HG02678 (cell line): ENCODE measurements around the gene VAPA.

ENCODE experiments used
- ATAC-seq: cut with Tn5 transposase; IDR thresholded peaks from one replicate; pipeline ENCODE4 v1.9.1; 2021; ENCODE audit warnings: mild to moderate bottlenecking, moderate library complexity; ENCODE audit not compliant: unreplicated experiment

The VAPA gene

DNA sequence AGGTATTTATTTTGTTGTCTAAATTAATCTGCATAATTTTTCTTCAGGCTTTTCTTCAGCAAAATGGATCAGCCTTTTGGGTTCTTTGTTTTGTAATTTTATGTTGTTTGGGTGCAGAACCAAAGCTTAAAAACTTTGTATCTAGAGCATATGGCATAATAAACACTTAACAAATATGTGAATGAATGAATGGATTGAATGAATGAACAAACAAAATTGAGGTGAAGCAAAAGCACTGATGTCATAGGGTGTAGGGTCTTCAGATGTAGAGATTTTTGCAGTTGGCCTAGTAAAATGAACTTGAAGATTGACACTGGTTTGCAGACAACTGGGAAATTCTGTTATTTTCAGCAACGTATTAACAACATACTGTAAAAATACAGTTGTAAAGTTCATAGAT lies 17.3 kb downstream of the VAPA start:
- ATAC-seq, result no peak

DNA sequence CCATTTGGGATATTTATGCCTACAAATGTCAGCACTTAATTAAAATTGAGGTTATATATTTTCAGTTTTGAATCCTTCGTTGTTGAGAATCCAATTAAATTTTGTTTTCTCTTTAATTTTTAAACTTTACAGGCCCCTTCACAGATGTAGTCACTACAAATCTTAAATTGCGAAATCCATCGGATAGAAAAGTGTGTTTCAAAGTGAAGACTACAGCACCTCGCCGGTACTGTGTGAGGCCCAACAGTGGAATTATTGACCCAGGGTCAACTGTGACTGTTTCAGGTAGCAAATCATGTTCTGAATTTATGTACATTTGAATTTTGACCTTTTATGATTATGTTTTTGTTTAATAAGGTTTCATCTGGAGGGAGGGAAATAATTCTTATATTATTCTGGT lies 17.9 kb downstream of the VAPA start:
- ATAC-seq, result no peak

DNA sequence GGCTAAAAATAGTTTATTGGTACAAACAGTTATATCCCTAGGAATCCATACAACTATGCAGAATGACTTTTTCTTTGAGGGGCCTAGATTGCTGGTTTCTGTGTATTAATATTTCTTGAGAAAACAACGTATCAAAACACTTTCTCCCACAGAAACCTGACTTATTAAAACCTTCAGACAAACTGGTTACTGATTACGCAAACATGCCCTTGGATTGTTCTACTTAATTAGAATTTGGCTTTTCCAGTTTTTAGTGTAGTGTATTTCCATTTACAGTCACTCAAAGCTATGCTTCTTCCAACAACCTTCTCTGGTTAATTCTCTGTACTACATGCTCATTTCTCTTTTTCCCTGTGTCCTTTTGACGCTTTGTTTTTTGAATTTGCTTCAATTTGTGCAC lies 20.0 kb downstream of the VAPA start:
- ATAC-seq, result no peak

DNA sequence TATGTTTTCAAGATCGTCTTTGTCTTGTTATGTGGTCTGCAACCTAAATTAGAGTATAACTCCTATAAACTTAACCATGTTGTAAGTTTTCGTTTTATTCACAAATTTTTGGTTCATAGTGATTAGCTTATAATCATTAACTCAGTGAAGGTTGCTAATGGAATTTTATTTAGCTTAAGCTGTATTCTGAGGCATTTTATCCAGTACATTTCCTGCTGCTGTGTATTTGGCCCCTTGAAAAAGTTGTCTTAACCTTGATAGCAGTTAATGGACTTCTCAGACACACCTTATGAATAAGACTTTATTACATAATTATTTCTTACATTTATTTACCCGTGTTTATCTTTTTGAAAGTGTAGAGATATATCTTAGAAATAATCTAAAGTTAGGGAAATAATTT lies 20.5 kb downstream of the VAPA start:
- ATAC-seq, result no peak

DNA sequence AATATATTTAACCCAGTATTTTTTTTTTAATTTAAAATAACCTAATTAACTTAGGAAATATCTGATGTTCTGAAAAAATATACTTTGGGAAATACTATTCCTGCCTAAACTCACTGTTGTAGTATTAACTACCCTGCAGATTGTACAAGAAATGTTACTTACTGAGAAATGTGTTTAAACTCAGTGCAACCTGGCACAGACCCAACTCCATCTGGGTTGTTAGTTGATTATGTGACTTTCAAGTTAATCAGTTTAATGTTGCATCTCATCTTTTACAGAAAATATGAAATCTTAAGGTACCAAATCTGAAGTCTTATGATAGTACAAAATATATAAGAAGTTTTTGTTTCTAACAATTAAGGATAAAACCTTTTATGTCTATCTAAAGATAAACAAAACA lies 27.3 kb downstream of the VAPA start:
- no peak for ATAC-seq

DNA sequence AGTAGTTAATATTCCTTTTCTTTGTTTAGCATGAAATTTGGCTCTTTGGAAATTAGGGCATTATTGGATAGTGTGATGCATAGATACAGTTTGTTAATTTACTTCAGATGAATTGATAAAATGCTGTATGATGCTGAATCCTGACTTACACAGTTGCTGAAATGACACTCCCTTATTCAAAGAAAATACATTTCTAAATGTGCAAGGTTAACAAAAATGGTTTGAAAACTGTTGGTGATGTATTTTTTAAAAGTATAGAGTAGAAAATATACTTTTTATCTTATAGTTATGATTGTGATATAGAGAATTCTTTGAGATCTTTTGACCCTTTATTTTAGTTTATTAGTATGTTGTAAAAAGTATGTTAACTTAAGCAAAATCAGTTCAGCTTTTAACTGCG lies 27.8 kb downstream of the VAPA start:
- ATAC-seq, result no peak

DNA sequence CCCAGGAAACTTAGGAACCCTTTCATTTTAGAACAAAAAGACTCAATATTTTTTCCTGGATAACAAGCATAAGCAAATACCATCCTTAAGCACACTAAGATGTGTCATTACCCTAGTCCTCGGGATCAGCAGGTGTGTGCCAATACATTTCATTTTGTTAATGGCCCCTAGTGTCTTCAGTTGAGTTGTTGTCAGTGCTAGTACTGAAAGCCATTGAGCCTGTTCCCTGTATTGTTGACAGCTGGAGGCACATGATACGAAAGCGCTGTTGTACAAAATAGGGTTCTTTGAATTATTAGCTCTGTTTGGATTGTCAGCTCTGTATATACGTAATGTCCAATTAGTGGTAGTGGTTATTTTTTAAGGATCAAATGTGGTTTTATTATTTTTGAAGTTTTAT lies 29.5 kb downstream of the VAPA start:
- ATAC-seq, result no peak

DNA sequence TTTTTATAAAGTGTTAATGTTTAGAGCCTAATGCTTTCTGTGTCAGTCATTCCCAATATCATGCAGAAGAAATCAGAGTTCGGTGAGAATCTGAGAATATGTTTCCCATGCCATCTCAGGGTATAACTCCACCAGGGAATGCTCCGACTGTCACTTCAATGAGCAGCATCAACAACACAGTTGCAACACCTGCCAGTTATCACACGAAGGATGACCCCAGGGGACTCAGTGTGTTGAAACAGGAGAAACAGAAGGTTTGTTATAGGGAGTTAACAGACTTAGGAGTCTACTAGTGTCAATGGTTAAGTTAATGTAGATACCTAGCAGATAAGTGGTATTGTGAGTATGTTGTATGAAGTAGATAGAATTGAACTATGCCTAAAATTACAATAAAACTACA lies 31.0 kb downstream of the VAPA start:
- ATAC-seq, result no peak

DNA sequence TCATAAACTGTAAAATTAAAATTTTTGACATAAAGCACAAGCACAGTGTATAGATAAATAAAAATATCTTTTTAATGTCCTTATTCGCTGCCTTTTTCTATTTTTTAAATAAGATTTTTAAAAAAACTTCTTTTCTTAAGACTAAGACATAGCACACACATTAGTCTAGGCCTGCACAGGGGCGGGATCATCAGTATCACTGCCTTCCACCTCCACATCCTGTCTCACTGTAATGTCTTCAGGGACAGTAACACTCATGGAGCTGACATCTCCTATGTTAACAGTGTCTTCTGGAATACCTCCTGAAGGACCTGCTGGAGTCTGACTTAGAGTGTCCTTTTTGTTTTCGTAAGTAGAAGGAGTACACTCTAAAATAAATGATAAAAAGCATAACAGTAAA lies 33.0 kb downstream of the VAPA start:
- no peak for ATAC-seq

DNA sequence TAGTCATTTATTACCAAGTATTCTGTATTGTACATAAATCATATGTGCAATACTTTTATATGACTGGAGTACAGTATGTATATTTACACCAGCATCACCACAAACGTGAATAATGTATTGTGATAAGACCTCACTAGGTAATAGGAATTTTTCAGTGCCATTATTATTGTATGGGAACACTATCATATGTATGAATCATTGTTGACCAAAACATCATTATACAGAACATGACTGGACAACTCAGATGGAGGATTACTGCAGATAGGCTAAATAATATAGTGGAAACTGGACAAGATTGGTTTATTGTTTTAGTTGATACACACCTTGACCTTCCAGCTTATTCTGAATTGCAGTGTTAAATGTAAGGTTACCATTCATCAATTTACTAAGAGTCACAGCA lies 33.4 kb downstream of the VAPA start:
- ATAC-seq, result no peak

DNA sequence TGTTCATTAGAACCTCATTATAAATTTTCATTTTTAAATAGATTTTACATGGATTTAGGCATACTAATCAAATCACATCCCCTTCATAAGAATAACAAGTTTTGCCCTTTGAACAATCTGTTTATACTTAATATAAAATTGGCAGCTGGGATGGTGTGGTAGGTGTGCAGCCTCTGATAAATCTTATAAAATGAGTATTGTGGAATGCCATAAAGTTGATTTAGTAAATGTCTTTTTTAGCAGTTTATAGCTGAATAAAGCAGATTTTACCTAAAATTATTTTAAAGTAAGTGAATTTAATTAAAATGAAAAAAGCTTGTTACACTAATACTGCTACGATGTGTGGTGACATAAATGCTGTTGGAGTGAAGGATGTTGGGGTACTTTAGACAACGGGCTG lies 35.5 kb downstream of the VAPA start:
- no peak for ATAC-seq

DNA sequence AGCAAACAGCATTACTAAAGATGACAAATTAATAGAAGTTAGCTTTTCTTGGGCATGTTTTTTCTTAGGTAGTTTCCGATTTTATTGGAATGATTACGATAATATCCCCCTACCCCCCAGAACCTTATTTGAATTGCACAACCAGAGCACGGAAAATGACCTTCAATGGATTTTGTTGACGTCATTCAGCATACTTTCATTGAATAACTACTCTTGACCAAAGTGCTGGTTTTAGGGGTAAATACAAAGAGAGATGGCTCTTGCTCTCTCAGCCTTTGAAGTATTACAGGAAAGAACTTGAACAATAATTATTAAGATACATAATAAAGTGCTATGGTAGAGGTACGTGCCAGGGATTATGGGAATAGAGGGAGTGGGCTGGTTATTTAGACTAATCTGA lies 36.0 kb downstream of the VAPA start:
- no peak for ATAC-seq

DNA sequence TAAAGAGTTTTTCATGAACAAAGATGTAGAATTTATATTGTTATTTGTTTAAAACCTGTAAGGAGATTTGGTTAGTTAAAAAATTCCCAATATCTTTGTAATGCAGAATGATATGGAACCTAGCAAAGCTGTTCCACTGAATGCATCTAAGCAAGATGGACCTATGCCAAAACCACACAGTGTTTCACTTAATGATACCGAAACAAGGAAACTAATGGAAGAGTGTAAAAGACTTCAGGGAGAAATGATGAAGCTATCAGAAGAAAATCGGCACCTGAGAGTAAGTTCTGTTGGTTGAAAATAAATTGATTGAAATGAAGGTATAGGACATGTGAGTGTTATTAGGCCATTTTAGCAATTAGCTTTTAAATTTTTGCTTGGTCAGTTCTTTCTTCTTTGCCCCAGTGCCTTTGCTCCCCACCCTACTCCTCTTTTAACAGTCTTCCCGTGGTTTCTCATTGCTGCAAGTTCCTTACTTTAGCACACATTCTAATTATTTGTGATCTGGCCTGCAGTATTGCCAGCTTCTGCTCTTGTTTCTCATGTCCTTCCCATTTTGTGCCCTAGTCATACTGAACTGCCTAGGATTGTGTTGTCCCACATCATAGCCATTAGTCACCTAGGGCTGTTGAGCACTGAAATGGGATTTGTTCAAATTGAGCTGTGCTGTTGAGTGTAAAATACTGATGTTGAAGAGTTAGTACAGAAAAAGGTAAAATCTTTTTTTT lies 36.6 kb downstream of the VAPA start:
- no peak for ATAC-seq

DNA sequence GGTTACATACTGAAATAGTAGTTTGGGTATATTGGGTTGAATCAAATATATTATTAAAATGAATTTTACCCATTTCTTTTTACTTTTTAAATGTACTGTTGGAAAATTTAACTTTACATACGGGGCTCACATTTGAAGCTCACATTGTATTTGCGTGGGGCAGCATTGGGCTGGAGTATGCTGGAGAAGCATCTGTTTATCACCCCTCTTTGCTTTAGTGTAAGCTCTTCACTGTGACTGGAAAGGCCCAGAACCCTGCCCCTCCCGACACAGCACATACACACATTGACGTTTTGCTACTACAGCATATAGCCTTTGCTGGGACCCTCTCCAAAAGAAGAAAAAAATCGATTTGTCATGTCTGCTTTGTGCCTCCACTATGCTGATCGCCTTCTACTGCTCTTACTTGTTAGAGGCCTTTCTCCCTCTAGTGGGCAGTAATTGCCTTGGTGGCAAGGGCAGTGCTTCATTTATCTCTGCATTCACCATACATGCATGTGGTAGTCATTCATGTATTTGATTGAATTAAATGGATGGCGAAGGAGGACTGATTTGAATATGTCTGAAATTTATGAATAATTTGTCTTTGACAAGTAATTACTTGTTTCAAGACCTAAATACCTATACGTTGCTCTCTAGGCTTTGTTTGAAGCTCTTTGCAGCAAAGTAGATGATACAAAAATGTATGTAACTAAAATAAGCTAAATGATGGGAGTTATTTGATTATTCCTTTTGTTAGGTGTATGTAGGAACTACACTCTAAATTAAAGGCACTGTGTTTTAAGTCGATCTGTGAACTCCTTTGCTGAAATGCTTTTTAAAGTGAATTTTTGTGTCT lies 37.4 kb downstream of the VAPA start:
- ATAC-seq, result no peak

DNA sequence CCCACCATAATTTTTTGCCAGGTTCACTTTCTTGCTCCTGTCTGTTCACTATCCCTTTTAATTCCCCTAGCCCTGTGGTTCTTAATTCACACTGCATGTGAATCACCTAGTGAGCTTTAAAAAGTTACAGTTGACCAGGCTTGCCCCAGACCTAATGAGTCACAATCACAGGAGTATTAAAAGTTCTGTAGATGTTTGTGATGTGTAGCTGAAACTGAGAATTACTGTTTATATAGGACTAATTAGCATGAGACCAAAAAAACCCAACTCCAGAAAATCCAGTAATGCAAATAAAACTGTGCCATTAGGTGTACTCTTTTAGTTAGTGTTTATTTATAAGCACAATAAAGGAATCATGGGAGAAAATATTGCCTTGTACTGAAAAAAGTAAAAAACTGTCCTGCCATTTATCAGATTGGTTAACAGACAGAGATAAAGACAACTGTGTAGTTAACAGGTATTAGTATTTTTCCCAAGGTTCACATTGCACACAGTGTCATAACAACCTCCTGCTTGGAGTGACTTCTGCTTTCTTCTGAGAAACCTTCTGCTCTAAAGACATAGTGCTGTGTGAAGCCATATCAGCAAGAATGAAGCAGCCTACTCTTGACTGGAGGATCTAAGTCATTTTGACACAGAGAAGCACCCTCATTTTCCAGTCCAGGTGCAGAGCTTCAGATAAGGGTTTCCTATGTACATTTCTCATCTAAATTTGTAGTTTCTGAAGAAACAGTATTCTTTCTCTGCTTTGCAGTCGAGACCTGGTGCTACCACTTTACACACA lies 39.0 kb downstream of the VAPA start:
- ATAC-seq, result no peak

DNA sequence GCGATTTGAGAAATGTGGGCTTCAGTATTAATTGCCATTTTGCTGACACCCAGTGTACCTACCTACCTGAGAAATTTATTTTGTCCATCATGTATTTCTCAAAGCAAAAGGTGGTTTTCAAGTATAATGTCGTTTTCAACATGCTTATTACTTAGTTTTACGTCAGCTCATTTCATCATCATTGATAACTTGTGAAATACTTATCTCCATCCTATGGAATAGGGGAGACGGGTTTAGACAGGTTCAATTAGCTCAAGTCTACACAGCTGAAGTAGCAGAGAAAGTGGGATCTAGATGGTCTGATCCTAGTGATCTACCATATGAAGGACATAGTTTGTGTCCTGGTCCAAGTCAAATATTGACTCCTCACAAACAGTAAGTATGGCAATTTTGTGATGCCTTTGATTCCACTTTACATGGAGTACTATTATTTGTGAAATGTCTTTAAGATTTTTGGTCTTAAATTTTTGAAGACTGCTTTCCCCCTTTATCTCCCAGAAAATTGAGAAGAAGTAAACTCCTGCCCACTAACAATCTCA lies 45.1 kb downstream of the VAPA start:
- no peak for ATAC-seq

DNA sequence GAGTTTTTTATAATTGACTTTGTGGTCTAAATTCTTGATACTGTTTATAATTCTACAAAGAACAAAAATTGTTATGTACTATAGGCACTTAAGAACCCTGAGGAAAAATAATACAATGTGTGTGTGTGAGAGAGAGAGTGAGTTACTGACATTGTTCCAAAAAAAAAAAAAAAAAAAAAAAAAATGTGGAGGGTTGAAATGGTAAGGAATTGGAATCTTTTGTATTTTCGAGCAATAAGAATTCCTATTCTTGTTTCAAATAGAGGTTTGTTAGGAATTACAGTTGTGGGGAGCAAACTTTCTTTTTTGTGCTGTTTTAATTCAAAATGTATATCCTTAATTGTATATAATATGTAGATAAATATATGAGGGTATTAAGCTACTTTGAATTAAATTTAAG lies 45.7 kb downstream of the VAPA start:
- no peak for ATAC-seq

DNA sequence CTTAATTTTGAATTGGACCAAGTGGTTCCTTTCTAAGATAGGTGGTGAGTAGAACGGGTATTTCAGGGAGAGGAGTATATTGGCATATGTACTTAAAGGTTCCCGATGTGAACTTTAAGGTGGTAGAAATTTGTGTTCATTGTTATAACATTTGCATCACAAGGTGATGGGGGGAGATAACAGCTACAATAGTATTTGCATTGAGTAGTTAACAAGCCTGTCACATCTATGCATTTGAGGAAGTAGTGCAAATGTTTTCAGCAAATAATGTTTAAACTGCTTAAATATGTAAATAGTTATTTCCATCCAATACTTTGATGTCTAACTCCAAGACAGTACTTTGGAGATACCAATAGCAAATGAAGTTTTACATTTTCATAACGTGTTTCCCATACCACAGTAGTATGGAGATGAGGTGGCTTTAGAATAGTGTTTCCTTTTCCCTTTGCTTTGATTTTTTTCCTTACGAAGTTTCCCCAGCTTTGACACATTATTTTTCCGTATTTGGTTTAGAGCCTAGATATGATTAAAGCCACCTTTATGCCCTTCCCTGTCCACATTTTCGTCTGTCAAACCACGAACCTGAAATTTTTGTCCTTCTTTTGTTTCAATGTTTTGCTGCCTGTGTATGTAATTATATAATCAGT lies 46.6 kb downstream of the VAPA start:
- no peak for ATAC-seq

DNA sequence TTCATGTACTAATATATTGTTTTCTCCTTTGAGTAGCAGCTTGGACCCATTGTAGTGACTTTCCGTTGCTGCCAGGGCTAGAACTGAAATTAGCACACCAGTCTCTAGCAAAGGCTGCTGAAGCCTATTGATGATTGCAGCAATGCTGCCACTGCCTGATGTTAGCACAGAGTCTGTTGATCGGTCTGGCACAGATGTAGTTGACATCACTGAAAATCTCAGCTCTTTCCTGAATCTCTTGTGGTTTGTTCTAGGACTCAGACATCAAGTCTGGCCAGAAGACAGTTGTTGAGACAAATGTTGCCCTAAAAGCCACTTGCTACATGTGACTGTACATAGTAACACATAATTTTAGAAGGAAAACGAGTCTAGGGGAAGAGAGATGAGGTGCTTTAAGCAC lies 47.2 kb downstream of the VAPA start:
- no peak for ATAC-seq

DNA sequence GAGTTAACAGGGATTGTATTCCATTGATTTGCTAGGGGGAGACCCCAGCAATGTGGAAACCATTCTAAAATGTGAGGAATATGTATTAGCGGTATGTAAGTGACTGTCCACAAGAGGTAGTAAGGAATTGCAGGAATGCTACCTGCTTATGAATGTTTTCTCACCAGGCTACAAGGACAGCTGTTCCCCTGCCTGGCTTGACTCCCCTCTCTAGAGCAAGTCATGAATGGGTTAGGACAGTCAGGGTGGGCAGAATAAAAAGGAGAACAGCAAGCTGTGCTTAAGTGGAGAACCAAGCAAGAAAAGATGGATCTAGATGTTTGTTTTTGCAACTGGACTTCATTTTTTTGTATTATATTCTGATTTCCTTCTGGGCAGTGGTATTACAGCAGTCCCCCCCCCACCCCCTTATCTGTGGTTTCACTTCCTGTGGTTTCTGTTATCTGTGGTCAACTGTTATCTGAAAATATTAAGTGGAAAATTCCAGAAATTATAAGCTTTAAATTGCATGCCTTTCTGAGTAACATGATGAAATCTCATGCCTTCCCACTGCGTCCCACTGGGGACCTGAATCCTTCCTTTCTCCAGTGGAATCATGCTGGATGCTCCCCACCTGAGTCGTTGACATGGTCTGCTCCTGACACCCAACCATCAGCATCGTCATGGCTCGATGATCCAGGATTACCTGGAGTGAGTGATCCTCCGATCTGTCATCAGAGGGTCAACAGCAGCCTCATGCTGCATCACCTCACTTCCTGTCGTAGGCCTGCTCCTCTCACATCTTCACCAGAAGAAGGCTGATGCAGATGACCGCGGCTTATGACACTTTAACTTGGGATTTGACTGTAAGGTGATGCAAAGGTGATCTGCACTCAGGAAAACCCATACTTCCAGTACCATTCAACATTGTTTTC lies 52.2 kb downstream of the VAPA start:
- no peak for ATAC-seq
